Measurements from ENCODE around the gene OVCA2.
A peak's percentile ranks its signal among the peaks of the same experiment; 100 is the strongest.

OVCA2 gene

GRCh38 chr17:2049333-2050299, 7.8 kb downstream of the OVCA2 start:
- TF ChIP-seq, protein P1, sequence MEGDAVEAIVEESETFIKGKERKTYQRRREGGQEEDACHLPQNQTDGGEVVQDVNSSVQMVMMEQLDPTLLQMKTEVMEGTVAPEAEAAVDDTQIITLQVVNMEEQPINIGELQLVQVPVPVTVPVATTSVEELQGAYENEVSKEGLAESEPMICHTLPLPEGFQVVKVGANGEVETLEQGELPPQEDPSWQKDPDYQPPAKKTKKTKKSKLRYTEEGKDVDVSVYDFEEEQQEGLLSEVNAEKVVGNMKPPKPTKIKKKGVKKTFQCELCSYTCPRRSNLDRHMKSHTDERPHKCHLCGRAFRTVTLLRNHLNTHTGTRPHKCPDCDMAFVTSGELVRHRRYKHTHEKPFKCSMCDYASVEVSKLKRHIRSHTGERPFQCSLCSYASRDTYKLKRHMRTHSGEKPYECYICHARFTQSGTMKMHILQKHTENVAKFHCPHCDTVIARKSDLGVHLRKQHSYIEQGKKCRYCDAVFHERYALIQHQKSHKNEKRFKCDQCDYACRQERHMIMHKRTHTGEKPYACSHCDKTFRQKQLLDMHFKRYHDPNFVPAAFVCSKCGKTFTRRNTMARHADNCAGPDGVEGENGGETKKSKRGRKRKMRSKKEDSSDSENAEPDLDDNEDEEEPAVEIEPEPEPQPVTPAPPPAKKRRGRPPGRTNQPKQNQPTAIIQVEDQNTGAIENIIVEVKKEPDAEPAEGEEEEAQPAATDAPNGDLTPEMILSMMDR (IDR thresholded peaks at IDR 0.05; ENCODE audit: low read depth, low read length): no peak
- peak; percentile 80 to 93 for DNase-seq (ENCODE audit: low read depth in 2 of 2)
- peak overlapping the region; percentile 58 to 62 for H3K4me3 ChIP-seq (replicated peaks in 1 of 2; ENCODE audit: low read depth in 2 of 2, low read length in 2 of 2)

DNA sequence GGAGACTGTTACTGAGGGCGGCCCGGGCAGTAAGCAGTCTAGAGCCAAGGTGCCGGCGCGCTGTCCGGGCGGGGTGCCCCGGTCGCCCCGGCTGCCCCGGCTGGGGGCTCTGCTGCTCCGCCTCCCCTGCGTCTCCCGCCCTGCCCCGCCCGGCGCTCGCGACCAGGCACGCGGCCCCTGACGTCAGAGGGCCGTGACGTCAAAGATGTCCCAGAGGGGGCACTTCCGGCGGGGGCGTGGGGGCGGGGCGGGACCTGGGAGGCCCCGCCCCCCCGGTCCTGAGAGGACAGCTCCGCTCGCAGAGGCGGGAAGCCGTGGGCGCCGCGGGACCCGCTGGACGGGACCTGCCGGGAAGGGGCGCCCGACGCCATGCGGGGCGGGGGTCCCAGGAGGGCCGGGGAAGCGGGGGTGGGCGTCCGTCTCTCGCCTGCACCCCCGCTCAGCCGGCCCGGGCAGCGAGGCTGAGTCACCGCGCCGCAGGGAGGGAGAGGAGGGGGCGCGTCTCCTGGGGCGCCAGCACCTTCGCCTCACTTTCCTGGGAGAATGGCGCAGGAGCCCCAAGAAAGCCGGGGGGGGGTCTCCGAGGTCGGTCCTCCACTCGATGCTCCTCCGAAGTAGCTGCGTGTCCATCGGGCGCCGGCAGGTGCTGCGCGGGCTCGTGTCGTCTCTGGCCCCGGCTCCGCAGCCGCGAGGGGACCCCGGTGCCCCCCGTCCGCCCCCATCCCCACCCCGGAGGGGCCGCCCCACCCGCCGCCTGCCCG, 8.7 kb downstream of the OVCA2 start:
- H3K4me3 ChIP-seq (replicated peaks in 1 of 2; ENCODE audit: low read depth in 2 of 2, low read length in 2 of 2): peak overlapping the region; percentile 39 to 51
- TF ChIP-seq, protein P1 (IDR thresholded peaks at IDR 0.05; ENCODE audit: low read depth, low read length): no peak
- DNase-seq (ENCODE audit: low read depth in 2 of 2): peak; percentile 59 to 82

DNA sequence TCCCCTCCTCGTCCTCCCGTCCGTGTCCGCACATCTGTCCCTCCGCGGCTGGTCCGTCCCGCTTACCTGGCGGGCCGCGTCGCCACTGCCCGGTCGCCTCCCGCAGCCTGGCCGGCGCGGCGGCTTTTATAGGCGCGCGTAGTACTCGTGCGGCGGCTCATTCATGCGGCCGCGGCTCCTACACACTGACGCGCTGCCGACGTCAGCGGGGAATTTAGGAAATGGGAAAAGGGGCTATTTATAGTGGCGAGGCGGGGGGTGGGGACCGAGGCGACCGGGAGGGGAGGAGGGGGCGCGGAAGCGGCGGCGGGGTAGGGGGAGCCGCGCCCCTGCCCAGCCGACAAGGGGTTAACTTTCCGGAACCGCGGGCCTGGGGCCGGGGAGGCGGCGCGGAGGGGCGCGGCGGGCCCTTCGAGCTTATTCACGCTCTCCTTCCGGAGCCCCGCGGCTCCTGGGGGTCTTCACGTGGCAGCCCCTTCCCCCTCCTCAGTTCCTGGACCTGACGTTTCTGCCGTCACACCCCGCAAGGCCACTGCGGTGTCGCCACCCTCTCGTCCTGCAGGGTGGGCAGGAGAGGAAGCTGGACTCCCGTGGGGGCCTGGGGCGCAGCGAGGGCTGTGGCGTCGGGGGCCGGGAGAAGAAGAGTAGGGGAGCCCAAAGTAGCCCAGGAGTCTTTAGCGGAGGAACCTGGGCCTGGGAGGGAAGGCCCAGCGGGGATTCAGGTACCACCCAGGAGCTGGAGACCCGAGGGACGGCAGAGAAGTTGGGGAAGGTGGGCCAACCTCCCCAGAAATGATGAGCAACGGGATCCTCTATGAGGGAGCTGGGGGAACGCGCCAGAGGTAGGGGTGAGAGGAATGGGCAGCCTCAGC, 9.5 kb downstream of the OVCA2 start:
- peak overlapping the region in 1 of 2 donors; percentile 44 for H3K4me3 ChIP-seq (replicated peaks in 1 of 2; ENCODE audit: low read depth in 2 of 2, low read length in 2 of 2)
- peak; percentile 46 to 65 for DNase-seq (ENCODE audit: low read depth in 2 of 2)

GRCh38 chr17:2051933-2052559, 10.2 kb downstream of the OVCA2 start:
- TF ChIP-seq, protein P1 (IDR thresholded peaks at IDR 0.05; ENCODE audit: low read depth, low read length): no peak
- H3K4me3 ChIP-seq (replicated peaks in 1 of 2; ENCODE audit: low read depth in 2 of 2, low read length in 2 of 2): no peak overlapping the region

More for the DNA sequence above, 9.5 kb downstream of the OVCA2 start:
- TF ChIP-seq, protein P1 (IDR thresholded peaks at IDR 0.05; ENCODE audit: low read depth, low read length): no peak

DNA sequence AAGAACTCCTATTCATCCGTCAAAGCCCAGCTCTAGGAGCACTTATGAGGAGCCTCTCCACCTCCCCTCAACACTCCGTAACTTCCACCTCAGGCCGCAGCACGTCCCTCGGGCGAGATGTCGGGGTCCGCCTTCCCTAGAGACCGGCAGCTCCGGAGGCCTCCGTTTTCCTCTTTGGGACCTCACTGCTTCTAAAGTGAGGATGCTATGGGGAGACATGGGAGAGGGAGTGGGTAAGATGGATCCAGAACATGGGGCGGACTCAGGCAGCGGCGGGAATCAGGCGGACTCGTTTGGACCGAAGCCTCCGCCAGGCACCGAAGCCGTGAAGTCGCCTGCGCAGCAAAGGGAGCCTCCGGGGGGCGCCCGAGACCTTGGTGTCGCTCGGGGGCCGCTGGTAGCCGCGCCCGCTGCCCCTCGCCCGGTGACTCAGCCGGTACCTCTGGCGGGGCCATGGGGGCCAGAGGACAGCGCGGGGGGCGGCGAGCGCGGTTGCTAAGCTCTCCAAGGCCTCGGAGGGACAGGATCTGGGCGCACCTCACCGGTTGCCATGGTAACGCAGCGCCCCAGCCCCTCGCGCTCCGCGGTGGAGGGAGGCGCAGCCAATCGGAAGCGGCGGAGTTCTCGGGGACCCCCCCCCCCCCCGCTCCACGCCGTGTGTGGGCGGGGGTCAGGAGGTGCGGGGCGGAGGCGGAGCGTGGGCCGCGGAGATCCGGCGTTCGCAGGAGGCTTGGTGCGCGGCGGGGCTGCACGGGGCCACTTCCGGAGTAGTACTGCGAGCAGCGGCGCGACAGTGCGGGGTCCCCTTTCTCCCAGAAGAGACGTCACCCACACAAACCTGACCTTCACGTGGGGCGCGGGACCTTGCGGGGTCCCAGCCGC, 11.8 kb downstream of the OVCA2 start:
- peak; percentile 74 to 80 for DNase-seq (ENCODE audit: low read depth in 2 of 2)
- TF ChIP-seq, protein P1 (IDR thresholded peaks at IDR 0.05; ENCODE audit: low read depth, low read length): peak; percentile 43

More at GRCh38 chr17:2051933-2052559, 10.2 kb downstream of the OVCA2 start:
- DNase-seq (ENCODE audit: low read depth in 2 of 2): no peak

More for the DNA sequence above, 11.8 kb downstream of the OVCA2 start:
- peak overlapping the region; percentile 38 to 69 for H3K4me3 ChIP-seq (replicated peaks in 1 of 2; ENCODE audit: low read depth in 2 of 2, low read length in 2 of 2)
